Measurements from ENCODE around the gene WDR77. TPM values are rescaled to one million over a fixed set of nuclear protein-coding genes. Genes with fewer than 3 reads are reported as not detected.

WDR77 gene
- total and polyA plus RNA-seq, 5 donors from 2014 or later, result 15.7 to 36.9 (median 34.3) TPM

DNA sequence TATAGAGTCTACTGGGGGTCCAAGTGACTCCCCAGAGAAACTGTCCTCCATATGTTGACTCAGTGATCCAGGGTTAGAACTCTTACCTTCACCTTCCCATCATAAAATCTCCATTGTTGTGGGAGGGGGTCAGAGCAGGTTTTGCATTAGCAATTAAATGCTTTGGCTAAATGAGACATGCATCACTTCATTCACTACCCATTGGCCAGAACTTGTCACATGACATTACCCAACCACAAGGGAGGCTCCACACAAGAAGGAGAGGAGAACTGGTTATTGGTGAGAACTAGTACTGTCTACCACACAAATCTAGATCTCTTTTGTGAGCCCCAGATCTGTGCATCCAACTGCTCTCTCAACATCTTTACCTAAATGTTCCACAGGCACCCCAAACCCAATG lies 20.5 kb upstream of the WDR77 start:
- Histone ChIP-seq H3K36me3 (ENCODE audit: control insufficient read depth, insufficient read depth, low read length) (peaks cover 6% of the 10 kb centered on the region), H3K4me1 (ENCODE audit: control insufficient read depth, insufficient read depth, low read length, poor library complexity, severe bottlenecking) (peaks cover 46% of the 10 kb centered on the region), H3K9me3 (ENCODE audit: control insufficient read depth in 2 of 2, low read length in 2 of 2) (no peaks in the 10 kb centered on the region), H3K4me3 (ENCODE audit: low read depth, low read length) (no peak overlapping the region), H3K27ac (ENCODE audit: insufficient read depth, low read length, poor library complexity, severe bottlenecking) (peak overlapping the region; percentile 42), H3K27me3 (ENCODE audit: control insufficient read depth, insufficient read depth, low read length) (no peaks in the 10 kb centered on the region)
- Mint-ChIP-seq H3K9me3 (no peaks in the 10 kb centered on the region), H3K4me1 (peaks cover 10 to 32% (median 18%) of the 10 kb centered on the region in 4 donors), H3K27me3 (no peaks in the 10 kb centered on the region), H3K27ac (no peak overlapping the region), H3K4me3 (no peak overlapping the region), H3K36me3 (peaks cover 14% of the 10 kb centered on the region)
- no peak for ATAC-seq (ENCODE audit: low read depth in 2 of 2)
- DNase-seq, result no peak

- Mint-ChIP-seq H3K36me3 (peaks cover 22% of the 10 kb centered on the region), H3K4me3 (no peak overlapping the region), H3K27me3 (no peaks in the 10 kb centered on the region), H3K4me1 (peaks cover 11 to 32% (median 15%) of the 10 kb centered on the region in 4 donors), H3K27ac (no peak overlapping the region), H3K9me3 (no peaks in the 10 kb centered on the region)
- no peaks in the 10 kb centered on the region for H3K27me3 ChIP-seq (ENCODE audit: control insufficient read depth, insufficient read depth, low read length)
- H3K36me3 ChIP-seq (ENCODE audit: control insufficient read depth, insufficient read depth, low read length), result peaks cover 8% of the 10 kb centered on the region
- H3K9me3 ChIP-seq (ENCODE audit: control insufficient read depth in 2 of 2, low read length in 2 of 2), result no peaks in the 10 kb centered on the region
- no peak for ATAC-seq (ENCODE audit: low read depth in 2 of 2)
- H3K4me1 ChIP-seq (ENCODE audit: control insufficient read depth, insufficient read depth, low read length, poor library complexity, severe bottlenecking), result peaks cover 38% of the 10 kb centered on the region
- no peak overlapping the region for H3K4me3 ChIP-seq (ENCODE audit: low read depth, low read length)
- DNase-seq, result no peak
- H3K27ac ChIP-seq (ENCODE audit: insufficient read depth, low read length, poor library complexity, severe bottlenecking), result no peak overlapping the region
These were observed 19.7 kb upstream of the WDR77 start for GRCh38 chr1:111468717-111469100.

- Mint-ChIP-seq H3K9me3 (no peaks in the 10 kb centered on the region), H3K4me1 (peaks cover 8 to 32% (median 17%) of the 10 kb centered on the region in 4 donors), H3K27ac (no peak overlapping the region), H3K27me3 (no peaks in the 10 kb centered on the region), H3K4me3 (no peak overlapping the region), H3K36me3 (peaks cover 27% of the 10 kb centered on the region)
- Histone ChIP-seq H3K9me3 (ENCODE audit: control insufficient read depth in 2 of 2, low read length in 2 of 2) (no peaks in the 10 kb centered on the region), H3K36me3 (ENCODE audit: control insufficient read depth, insufficient read depth, low read length) (peaks cover 11% of the 10 kb centered on the region), H3K4me3 (ENCODE audit: low read depth, low read length) (no peak overlapping the region), H3K4me1 (ENCODE audit: control insufficient read depth, insufficient read depth, low read length, poor library complexity, severe bottlenecking) (peaks cover 37% of the 10 kb centered on the region), H3K27ac (ENCODE audit: insufficient read depth, low read length, poor library complexity, severe bottlenecking) (no peak overlapping the region), H3K27me3 (ENCODE audit: control insufficient read depth, insufficient read depth, low read length) (no peaks in the 10 kb centered on the region)
- DNase-seq (no peak), ATAC-seq (ENCODE audit: low read depth in 2 of 2) (no peak)
These were observed 19.0 kb upstream of the WDR77 start for GRCh38 chr1:111467865-111468716.

GRCh38 chr1:111466480-111466879 lies 17.4 kb upstream of the WDR77 start:
- Mint-ChIP-seq H3K4me1 (peaks cover 0 to 28% (median 16%) of the 10 kb centered on the region in 4 donors), H3K36me3 (peaks cover 35% of the 10 kb centered on the region), H3K4me3 (no peak overlapping the region), H3K9me3 (no peaks in the 10 kb centered on the region), H3K27me3 (no peaks in the 10 kb centered on the region), H3K27ac (peak overlapping the region in 1 of 3 donors; percentile 7)
- H3K36me3 ChIP-seq (ENCODE audit: control insufficient read depth, insufficient read depth, low read length), result peaks cover 25% of the 10 kb centered on the region
- ATAC-seq (ENCODE audit: low read depth in 2 of 2) (no peak), DNase-seq (no peak)
- H3K4me3 ChIP-seq (ENCODE audit: low read depth, low read length), result no peak overlapping the region
- peaks cover 22% of the 10 kb centered on the region for H3K4me1 ChIP-seq (ENCODE audit: control insufficient read depth, insufficient read depth, low read length, poor library complexity, severe bottlenecking)
- no peaks in the 10 kb centered on the region for H3K9me3 ChIP-seq (ENCODE audit: control insufficient read depth in 2 of 2, low read length in 2 of 2)
- H3K27me3 ChIP-seq (ENCODE audit: control insufficient read depth, insufficient read depth, low read length), result no peaks in the 10 kb centered on the region
- no peak overlapping the region for H3K27ac ChIP-seq (ENCODE audit: insufficient read depth, low read length, poor library complexity, severe bottlenecking)

DNA sequence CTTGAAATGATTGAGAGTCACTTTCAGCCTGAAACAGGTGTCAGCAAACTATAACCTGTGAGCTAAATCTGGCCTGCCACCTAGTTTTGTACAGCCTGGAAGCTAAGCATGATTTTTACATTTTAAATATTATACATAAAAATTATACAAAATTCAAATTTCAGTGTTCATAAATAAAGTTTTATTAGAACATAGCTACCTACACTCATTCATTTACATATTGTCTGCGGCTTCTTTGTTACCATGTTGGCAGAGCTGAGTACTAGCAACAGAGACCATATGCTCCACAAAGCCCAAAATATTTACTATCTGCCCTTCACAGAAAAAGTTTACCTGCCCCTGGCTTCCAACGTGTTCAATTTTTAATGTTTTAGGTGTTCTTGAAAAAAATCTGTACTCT lies 16.7 kb upstream of the WDR77 start:
- peaks cover 15% of the 10 kb centered on the region for H3K4me1 ChIP-seq (ENCODE audit: control insufficient read depth, insufficient read depth, low read length, poor library complexity, severe bottlenecking)
- H3K27ac ChIP-seq (ENCODE audit: insufficient read depth, low read length, poor library complexity, severe bottlenecking), result no peak overlapping the region
- peaks cover 0 to 28% (median 17%) of the 10 kb centered on the region in 4 donors for H3K4me1 Mint-ChIP-seq
- no peaks in the 10 kb centered on the region for H3K9me3 Mint-ChIP-seq
- H3K27me3 ChIP-seq (ENCODE audit: control insufficient read depth, insufficient read depth, low read length), result no peaks in the 10 kb centered on the region
- no peaks in the 10 kb centered on the region for H3K9me3 ChIP-seq (ENCODE audit: control insufficient read depth in 2 of 2, low read length in 2 of 2)
- no peak overlapping the region for H3K27ac Mint-ChIP-seq
- no peaks in the 10 kb centered on the region for H3K27me3 Mint-ChIP-seq
- H3K4me3 ChIP-seq (ENCODE audit: low read depth, low read length), result no peak overlapping the region
- H3K36me3 ChIP-seq (ENCODE audit: control insufficient read depth, insufficient read depth, low read length), result peaks cover 33% of the 10 kb centered on the region
- ATAC-seq (ENCODE audit: low read depth in 2 of 2) (no peak), DNase-seq (no peak)
- no peak overlapping the region for H3K4me3 Mint-ChIP-seq
- peaks cover 37% of the 10 kb centered on the region for H3K36me3 Mint-ChIP-seq

- peak overlapping the region in 1 of 3 donors; percentile 49 for H3K27ac Mint-ChIP-seq
These were observed 14.1 kb upstream of the WDR77 start for GRCh38 chr1:111463029-111463683.

GRCh38 chr1:111462370-111463028 lies 13.4 kb upstream of the WDR77 start:
- Histone ChIP-seq H3K4me3 (ENCODE audit: low read depth, low read length) (no peak overlapping the region), H3K27ac (ENCODE audit: insufficient read depth, low read length, poor library complexity, severe bottlenecking) (no peak overlapping the region), H3K9me3 (ENCODE audit: control insufficient read depth in 2 of 2, low read length in 2 of 2) (no peaks in the 10 kb centered on the region), H3K36me3 (ENCODE audit: control insufficient read depth, insufficient read depth, low read length) (peaks cover 61% of the 10 kb centered on the region), H3K27me3 (ENCODE audit: control insufficient read depth, insufficient read depth, low read length) (no peaks in the 10 kb centered on the region), H3K4me1 (ENCODE audit: control insufficient read depth, insufficient read depth, low read length, poor library complexity, severe bottlenecking) (no peaks in the 10 kb centered on the region)
- Mint-ChIP-seq H3K9me3 (peaks cover 0 to 2% (median 0%) of the 10 kb centered on the region in 7 donors), H3K27me3 (no peaks in the 10 kb centered on the region), H3K27ac (no peak overlapping the region), H3K36me3 (peaks cover 51% of the 10 kb centered on the region), H3K4me3 (no peak overlapping the region), H3K4me1 (peaks cover 4 to 30% (median 24%) of the 10 kb centered on the region in 4 donors)
- ATAC-seq (ENCODE audit: low read depth in 2 of 2), result no peak
- DNase-seq, result no peak

More at GRCh38 chr1:111463029-111463683, 14.1 kb upstream of the WDR77 start:
- Mint-ChIP-seq H3K36me3 (peaks cover 45% of the 10 kb centered on the region), H3K27me3 (no peaks in the 10 kb centered on the region), H3K9me3 (peaks cover 0 to 2% (median 0%) of the 10 kb centered on the region in 7 donors), H3K4me3 (no peak overlapping the region), H3K4me1 (peaks cover 4 to 31% (median 22%) of the 10 kb centered on the region in 4 donors)
- Histone ChIP-seq H3K27ac (ENCODE audit: insufficient read depth, low read length, poor library complexity, severe bottlenecking) (no peak overlapping the region), H3K4me3 (ENCODE audit: low read depth, low read length) (no peak overlapping the region), H3K9me3 (ENCODE audit: control insufficient read depth in 2 of 2, low read length in 2 of 2) (no peaks in the 10 kb centered on the region), H3K4me1 (ENCODE audit: control insufficient read depth, insufficient read depth, low read length, poor library complexity, severe bottlenecking) (no peaks in the 10 kb centered on the region), H3K27me3 (ENCODE audit: control insufficient read depth, insufficient read depth, low read length) (no peaks in the 10 kb centered on the region), H3K36me3 (ENCODE audit: control insufficient read depth, insufficient read depth, low read length) (peaks cover 55% of the 10 kb centered on the region)
- ATAC-seq (ENCODE audit: low read depth in 2 of 2) (no peak), DNase-seq (no peak)
